Measurements from ENCODE around the gene DUSP11.

- TF ChIP-seq CTCF (IDR thresholded peaks at IDR 0.05) (peak; percentile 88 to 93 (median 93)), EP300 (IDR thresholded peaks at IDR 0.05) (peak; percentile 61 to 97), POLR2A (IDR thresholded peaks at IDR 0.05) (peak; percentile 77 to 84)
These were observed at the start of gene DUSP11 for GRCh38 chr2:73779467-73780236.
